ENCODE data around the gene KRT85. TPM values are rescaled to one million over a fixed set of nuclear protein-coding genes. Genes with fewer than 3 reads are reported as not detected.
A peak's percentile ranks its signal among the peaks of the same experiment; 100 is the strongest.

The KRT85 gene
- total RNA-seq, 1 experiment from 2014 or later, result not detected

DNA sequence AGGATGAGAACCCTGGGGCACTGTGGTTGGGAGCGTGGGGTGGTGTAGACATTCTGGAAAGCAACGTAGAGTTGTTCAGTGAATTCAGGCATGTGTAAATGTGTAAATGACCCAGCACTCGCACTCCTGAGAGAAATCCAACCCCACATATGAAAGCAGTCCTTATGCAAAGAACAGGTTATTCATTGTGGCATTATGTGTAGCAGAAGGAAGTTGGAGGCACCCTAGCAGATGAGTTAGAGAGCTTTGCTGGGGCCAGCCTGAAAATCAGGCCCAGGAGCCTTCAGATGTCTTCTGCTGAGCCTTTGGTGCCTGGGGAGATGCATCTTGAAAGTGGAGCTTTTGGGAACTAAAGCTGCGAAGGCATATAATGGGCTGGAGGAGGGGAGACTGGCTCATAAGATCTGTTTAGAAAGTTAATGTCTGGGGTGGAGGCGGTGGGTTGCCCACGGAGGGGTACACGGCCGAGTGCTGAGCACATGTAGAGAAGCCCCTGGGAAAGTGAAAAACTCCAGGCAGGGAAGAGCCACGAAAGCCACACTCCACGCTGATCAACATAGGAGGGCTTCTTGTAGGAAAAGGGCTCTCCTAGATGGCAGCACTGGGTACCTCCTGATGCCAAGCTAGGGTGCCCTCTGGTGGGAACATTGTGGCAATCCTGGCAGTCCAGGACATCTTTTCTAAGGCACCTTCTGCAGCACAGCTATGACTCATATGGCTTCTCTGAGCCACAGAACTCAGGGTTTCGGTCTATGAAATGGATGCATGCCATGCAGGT lies 40.0 kb downstream of the KRT85 start:
- peak overlapping the region; percentile 56 for H3K4me2 ChIP-seq
- H3K27ac ChIP-seq, result no peak overlapping the region
- DNase-seq, result peak; percentile 86 to 94
- TF ChIP-seq, protein P1, sequence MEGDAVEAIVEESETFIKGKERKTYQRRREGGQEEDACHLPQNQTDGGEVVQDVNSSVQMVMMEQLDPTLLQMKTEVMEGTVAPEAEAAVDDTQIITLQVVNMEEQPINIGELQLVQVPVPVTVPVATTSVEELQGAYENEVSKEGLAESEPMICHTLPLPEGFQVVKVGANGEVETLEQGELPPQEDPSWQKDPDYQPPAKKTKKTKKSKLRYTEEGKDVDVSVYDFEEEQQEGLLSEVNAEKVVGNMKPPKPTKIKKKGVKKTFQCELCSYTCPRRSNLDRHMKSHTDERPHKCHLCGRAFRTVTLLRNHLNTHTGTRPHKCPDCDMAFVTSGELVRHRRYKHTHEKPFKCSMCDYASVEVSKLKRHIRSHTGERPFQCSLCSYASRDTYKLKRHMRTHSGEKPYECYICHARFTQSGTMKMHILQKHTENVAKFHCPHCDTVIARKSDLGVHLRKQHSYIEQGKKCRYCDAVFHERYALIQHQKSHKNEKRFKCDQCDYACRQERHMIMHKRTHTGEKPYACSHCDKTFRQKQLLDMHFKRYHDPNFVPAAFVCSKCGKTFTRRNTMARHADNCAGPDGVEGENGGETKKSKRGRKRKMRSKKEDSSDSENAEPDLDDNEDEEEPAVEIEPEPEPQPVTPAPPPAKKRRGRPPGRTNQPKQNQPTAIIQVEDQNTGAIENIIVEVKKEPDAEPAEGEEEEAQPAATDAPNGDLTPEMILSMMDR (conservative IDR thresholded peaks at IDR 0.05), result peak; percentile 85
- TF ChIP-seq EZH2 (IDR thresholded peaks at IDR 0.05; ENCODE audit: low read depth), result no peak
- no peak overlapping the region for H3K4me3 ChIP-seq
- no peaks in the 10 kb centered on the region for H3K79me2 ChIP-seq (ENCODE audit: low read depth)
- H4K20me1 ChIP-seq (ENCODE audit: insufficient read depth), result no peaks in the 10 kb centered on the region
- no TSS peak for BruUV-seq (replicated peaks)
- H3F3A ChIP-seq (ENCODE audit: insufficient read depth, low read depth), result no peaks in the 10 kb centered on the region
- H3K27me3 ChIP-seq (ENCODE audit: insufficient read depth, low read depth), result no peaks in the 10 kb centered on the region
- H3K9me3 ChIP-seq (ENCODE audit: insufficient read depth, low read depth), result no peaks in the 10 kb centered on the region
- ChIA-PET POLR2A (ENCODE audit: unreplicated experiment) (interaction anchor here (0.5 to 1.7 kb wide), 8 partner anchors 35 to 578 kb away, joined by 3 to 8 read pairs (median 4); partner anchors contain the start of gene KRT8), CTCF (interaction anchor here (0.6 to 1.5 kb wide), 15 partner anchors 19 to 552 kb away, joined by 3 to 7 read pairs (median 3); no protein-coding TSS in a partner anchor)
- peaks cover 12% of the 10 kb centered on the region for H3K4me1 ChIP-seq (replicated peaks; ENCODE audit: insufficient read depth)
- H3K9me2 ChIP-seq (ENCODE audit: insufficient read depth), result no peaks in the 10 kb centered on the region
- H3K36me3 ChIP-seq (ENCODE audit: low read depth), result no peaks in the 10 kb centered on the region
- H2AFZ ChIP-seq, result no peak overlapping the region
- intact Hi-C loops (cut with micrococcal nuclease; ENCODE audit: unreplicated experiment), result loop anchor here (1.0 to 5.0 kb wide), 9 partner anchors 45 to 553 kb away; no protein-coding TSS in a partner anchor

DNA sequence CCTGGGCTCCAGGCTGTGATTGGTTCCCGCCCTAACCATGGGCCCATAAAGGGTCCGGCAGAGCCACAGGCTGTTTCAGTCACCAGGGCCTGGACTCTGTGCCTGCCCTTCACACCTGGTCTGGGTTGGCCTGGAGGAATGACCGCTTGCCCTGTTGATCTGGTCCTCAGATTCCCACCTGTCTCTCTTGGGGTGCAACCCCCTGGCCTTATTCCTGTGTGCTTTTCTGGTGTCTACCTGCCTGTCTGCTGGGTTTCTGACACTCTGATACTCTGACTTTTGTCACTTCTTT lies 43.2 kb downstream of the KRT85 start:
- Histone ChIP-seq H3K79me2 (ENCODE audit: low read depth) (no peaks in the 10 kb centered on the region), H3K36me3 (ENCODE audit: low read depth) (no peaks in the 10 kb centered on the region), H3K4me3 (no peak overlapping the region), H3K9me2 (ENCODE audit: insufficient read depth) (no peaks in the 10 kb centered on the region), H2AFZ (no peak overlapping the region), H3K27ac (no peak overlapping the region), H3F3A (ENCODE audit: insufficient read depth, low read depth) (no peaks in the 10 kb centered on the region), H3K4me2 (no peak overlapping the region), H3K9me3 (ENCODE audit: insufficient read depth, low read depth) (no peaks in the 10 kb centered on the region), H3K27me3 (ENCODE audit: insufficient read depth, low read depth) (no peaks in the 10 kb centered on the region), H4K20me1 (ENCODE audit: insufficient read depth) (no peaks in the 10 kb centered on the region), H3K4me1 (replicated peaks; ENCODE audit: insufficient read depth) (peaks cover 12% of the 10 kb centered on the region)
- POLR2A ChIA-PET (ENCODE audit: unreplicated experiment), result no interaction called here
- no peak for DNase-seq
- TF ChIP-seq, protein P1 (conservative IDR thresholded peaks at IDR 0.05), result no peak
- BruUV-seq (replicated peaks), result no TSS peak
- intact Hi-C loops (cut with micrococcal nuclease; ENCODE audit: unreplicated experiment), result no loop called here
- CTCF ChIA-PET, result interaction anchor here (0.6 kb wide), 1 partner anchor 550 kb away, joined by 3 read pairs; no protein-coding TSS in a partner anchor

DNA sequence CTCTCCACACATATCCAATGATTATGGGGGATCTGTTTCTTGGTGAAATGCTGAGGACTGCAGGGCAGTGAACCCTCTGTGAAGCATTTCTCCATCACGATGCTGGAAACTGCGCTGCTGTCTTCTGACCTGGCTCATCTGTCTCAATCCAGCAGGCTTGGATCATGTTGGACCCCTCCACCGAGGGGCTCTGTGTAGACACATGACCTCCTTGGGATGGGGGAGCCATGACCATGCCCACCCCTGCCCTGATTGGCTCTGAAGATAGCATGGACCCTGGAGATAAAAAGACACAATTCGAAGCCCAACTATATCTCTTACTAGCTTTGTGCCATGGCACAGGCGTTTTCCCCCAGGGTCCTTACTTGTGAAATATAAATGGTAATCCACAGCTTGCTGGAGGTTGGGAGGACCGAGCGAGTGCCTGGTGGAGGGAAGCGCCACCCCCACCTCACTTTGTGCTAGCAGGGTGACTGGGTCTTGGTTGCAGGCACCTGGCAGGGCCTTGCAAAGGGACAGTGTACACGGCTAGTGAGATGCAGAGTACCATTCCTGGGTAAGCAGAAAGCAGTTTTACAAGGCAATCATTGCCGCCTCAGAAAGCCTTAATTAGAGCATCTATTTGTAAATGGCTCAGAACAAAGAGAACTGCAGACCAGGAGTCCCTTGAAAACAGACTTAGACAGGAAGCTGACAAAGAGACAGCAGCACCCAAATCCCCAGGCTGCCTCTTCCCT lies 43.7 kb downstream of the KRT85 start:
- CTCF ChIA-PET, result interaction anchor here (0.6 to 0.8 kb wide), 2 partner anchors 44 to 550 kb away, joined by 3 read pairs; no protein-coding TSS in a partner anchor
- no peak for DNase-seq
- TF ChIP-seq, protein P1 (conservative IDR thresholded peaks at IDR 0.05), result no peak
- TF ChIP-seq EZH2 (IDR thresholded peaks at IDR 0.05; ENCODE audit: low read depth), result no peak
- Histone ChIP-seq H3K4me2 (no peak overlapping the region), H3K27ac (no peak overlapping the region), H3K4me1 (replicated peaks; ENCODE audit: insufficient read depth) (peaks cover 12% of the 10 kb centered on the region), H3F3A (ENCODE audit: insufficient read depth, low read depth) (no peaks in the 10 kb centered on the region), H3K9me3 (ENCODE audit: insufficient read depth, low read depth) (no peaks in the 10 kb centered on the region), H4K20me1 (ENCODE audit: insufficient read depth) (no peaks in the 10 kb centered on the region), H3K79me2 (ENCODE audit: low read depth) (no peaks in the 10 kb centered on the region), H2AFZ (no peak overlapping the region), H3K4me3 (no peak overlapping the region), H3K36me3 (ENCODE audit: low read depth) (no peaks in the 10 kb centered on the region), H3K27me3 (ENCODE audit: insufficient read depth, low read depth) (no peaks in the 10 kb centered on the region), H3K9me2 (ENCODE audit: insufficient read depth) (no peaks in the 10 kb centered on the region)
- BruUV-seq (replicated peaks), result no TSS peak
- intact Hi-C loops (cut with micrococcal nuclease; ENCODE audit: unreplicated experiment), result no loop called here
- POLR2A ChIA-PET (ENCODE audit: unreplicated experiment), result no interaction called here

Data from PC-9 (cell line).